OCI-LY7 (cell line): ENCODE results near the gene UBE3D. TPM values are rescaled to one million over a fixed set of nuclear protein-coding genes. Genes with fewer than 3 reads are reported as not detected.

Source experiments
- BruUV-seq: library from RNA; stranded (reverse); fragments of 400-500 nt; replicated peaks from 2 replicates; lab custom pipeline; 2021; lab: Mats Ljungman, UMichigan
- CTCF ChIA-PET: fragments of 300-600 bp; sonication (Branson Sonifier 250); formaldehyde crosslinking; loops from one replicate; lab custom pipeline; 2022; ENCODE audit warnings: antibody characterized with exemption; ENCODE audit not compliant: unreplicated experiment; lab: Charles Lee
- POLR2A ChIA-PET: fragments of 300-600 bp; sonication (Branson Sonifier 250); formaldehyde crosslinking; loops from one replicate; lab custom pipeline; 2022; ENCODE audit warnings: antibody characterized with exemption; lab: Charles Lee
- DNase-seq: peaks from one replicate; pipeline ENCODE4 v3.0.0-alpha.2; 2015; ENCODE audit warnings: low spot score
- H2AFZ ChIP-seq: fragments of 200-600 bp; sonication (generic), shearing (Covaris generic); 2 replicates; pipeline ENCODE4 v1.6.1; 2014; ENCODE audit warnings: mild to moderate bottlenecking, antibody characterized with exemption, low read length, moderate library complexity
- H3K27ac ChIP-seq: fragments of 200-600 bp; sonication (generic); 2 replicates; pipeline ENCODE4 v1.5.1; 2014; ENCODE audit warnings: mixed run types, low read depth, mild to moderate bottlenecking, moderate library complexity, low read length, inconsistent platforms; ENCODE audit not compliant: poor library complexity, severe bottlenecking
- H3K36me3 ChIP-seq: fragments of 200-600 bp; sonication (generic); 2 replicates; pipeline ENCODE4 v1.6.1; 2014; ENCODE audit warnings: mild to moderate bottlenecking, antibody characterized with exemption, low read length, moderate library complexity, mixed read lengths; ENCODE audit not compliant: insufficient read depth
- H3K4me1 ChIP-seq: fragments of 200-600 bp; sonication (generic); 2 replicates; pipeline ENCODE4 v1.5.1; 2014; ENCODE audit warnings: mild to moderate bottlenecking, low read length; ENCODE audit not compliant: insufficient read depth, poor library complexity, severe bottlenecking
- H3K4me2 ChIP-seq: fragments of 200-600 bp; sonication (generic); 2 replicates; pipeline ENCODE4 v1.6.1; 2014; ENCODE audit warnings: mild to moderate bottlenecking, low read length
- H3K4me3 ChIP-seq: fragments of 200-600 bp; sonication (generic); 2 replicates; pipeline ENCODE4 v1.5.1; 2014; ENCODE audit warnings: mild to moderate bottlenecking, low read depth, low read length; ENCODE audit not compliant: poor library complexity, severe bottlenecking
- H3K79me2 ChIP-seq: fragments of 200-600 bp; sonication (generic); 2 replicates; pipeline ENCODE4 v1.6.1; 2016; ENCODE audit warnings: low read depth, mild to moderate bottlenecking, low read length, moderate library complexity, mixed read lengths; ENCODE audit not compliant: insufficient read depth
- H3K9me2 ChIP-seq: fragments of 200-600 bp; sonication (generic); 2 replicates; pipeline ENCODE4 v1.6.1; 2016; ENCODE audit warnings: mild to moderate bottlenecking, low read length, mixed read lengths; ENCODE audit not compliant: insufficient read depth
- H3K9me3 ChIP-seq: fragments of 200-600 bp; sonication (generic); 2 replicates; pipeline ENCODE4 v1.6.1; 2014; ENCODE audit warnings: mild to moderate bottlenecking, mixed run types, low read length, mixed read lengths
- H4K20me1 ChIP-seq: fragments of 200-600 bp; sonication (generic); 2 replicates; pipeline ENCODE4 v1.6.1; 2014; ENCODE audit warnings: mild to moderate bottlenecking, antibody characterized with exemption, low read length, moderate library complexity, mixed read lengths; ENCODE audit not compliant: insufficient read depth
- EZH2phosphoT487 ChIP-seq: fragments of 200-600 bp; sonication (generic); IDR thresholded peaks from 2 replicates; pipeline ENCODE4 v1.6.1; 2018; ENCODE audit warnings: low read depth, borderline replicate concordance, mild to moderate bottlenecking, mixed run types, antibody characterized with exemption, low read length, moderate library complexity, mixed read lengths
- intact Hi-C: fragments of 100-400 bp; cut with micrococcal nuclease; formaldehyde crosslinking; loops from one replicate; pipeline ENCODE4 v1.10.0; 2022; ENCODE audit not compliant: unreplicated experiment
- total RNA-seq, 2 experiments: library from RNA; depleted of rRNA in 1 of 2; stranded (reverse); fragments of >200 nt in 1 of 2; shearing (Covaris generic) in 1 of 2; gene quantifications; 2 replicates each; pipeline ENCODE4 v1.2.3, GENCODE V29; 2014 to 2022
- TF ChIP-seq, protein P1 (sequence below): fragments of 200-600 bp; sonication (generic); conservative IDR thresholded peaks from 2 replicates; pipeline ENCODE4 v1.5.1; 2014; ENCODE audit warnings: mild to moderate bottlenecking, antibody characterized with exemption, low read length, moderate library complexity, mixed read lengths

Gene UBE3D
- total RNA-seq, 2 experiments from 2014 or later: 11.0 to 15.1 TPM

- Histone ChIP-seq H3K36me3 (peaks cover 61% of the 10 kb centered on the region; the same call in 1 of the 2 replicates), H3K27ac (no peak overlapping the region), H3K79me2 (no peaks in the 10 kb centered on the region), H2AFZ (no peak overlapping the region), H3K4me2 (no peak overlapping the region), H3K9me2 (no peaks in the 10 kb centered on the region), H3K9me3 (no peaks in the 10 kb centered on the region), H3K4me3 (no peak overlapping the region), H3K4me1 (peaks cover 7% of the 10 kb centered on the region), H4K20me1 (no peaks in the 10 kb centered on the region; the same call in 1 of the 2 replicates)
- POLR2A ChIA-PET: interaction anchor here (0.5 to 0.8 kb wide), 3 partner anchors 12 to 792 kb away, joined by 3 to 5 read pairs (median 3); partner anchors contain the start of gene UBE3D
- intact Hi-C loops: no loop called here
- TF ChIP-seq EZH2phosphoT487: no peak
- TF ChIP-seq, protein P1, sequence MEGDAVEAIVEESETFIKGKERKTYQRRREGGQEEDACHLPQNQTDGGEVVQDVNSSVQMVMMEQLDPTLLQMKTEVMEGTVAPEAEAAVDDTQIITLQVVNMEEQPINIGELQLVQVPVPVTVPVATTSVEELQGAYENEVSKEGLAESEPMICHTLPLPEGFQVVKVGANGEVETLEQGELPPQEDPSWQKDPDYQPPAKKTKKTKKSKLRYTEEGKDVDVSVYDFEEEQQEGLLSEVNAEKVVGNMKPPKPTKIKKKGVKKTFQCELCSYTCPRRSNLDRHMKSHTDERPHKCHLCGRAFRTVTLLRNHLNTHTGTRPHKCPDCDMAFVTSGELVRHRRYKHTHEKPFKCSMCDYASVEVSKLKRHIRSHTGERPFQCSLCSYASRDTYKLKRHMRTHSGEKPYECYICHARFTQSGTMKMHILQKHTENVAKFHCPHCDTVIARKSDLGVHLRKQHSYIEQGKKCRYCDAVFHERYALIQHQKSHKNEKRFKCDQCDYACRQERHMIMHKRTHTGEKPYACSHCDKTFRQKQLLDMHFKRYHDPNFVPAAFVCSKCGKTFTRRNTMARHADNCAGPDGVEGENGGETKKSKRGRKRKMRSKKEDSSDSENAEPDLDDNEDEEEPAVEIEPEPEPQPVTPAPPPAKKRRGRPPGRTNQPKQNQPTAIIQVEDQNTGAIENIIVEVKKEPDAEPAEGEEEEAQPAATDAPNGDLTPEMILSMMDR: no peak
- no peak for DNase-seq
- BruUV-seq: no TSS peak
- CTCF ChIA-PET: no interaction called here
These were observed 12.0 kb downstream of the UBE3D start for GRCh38 chr6:83053678-83054077.

DNA sequence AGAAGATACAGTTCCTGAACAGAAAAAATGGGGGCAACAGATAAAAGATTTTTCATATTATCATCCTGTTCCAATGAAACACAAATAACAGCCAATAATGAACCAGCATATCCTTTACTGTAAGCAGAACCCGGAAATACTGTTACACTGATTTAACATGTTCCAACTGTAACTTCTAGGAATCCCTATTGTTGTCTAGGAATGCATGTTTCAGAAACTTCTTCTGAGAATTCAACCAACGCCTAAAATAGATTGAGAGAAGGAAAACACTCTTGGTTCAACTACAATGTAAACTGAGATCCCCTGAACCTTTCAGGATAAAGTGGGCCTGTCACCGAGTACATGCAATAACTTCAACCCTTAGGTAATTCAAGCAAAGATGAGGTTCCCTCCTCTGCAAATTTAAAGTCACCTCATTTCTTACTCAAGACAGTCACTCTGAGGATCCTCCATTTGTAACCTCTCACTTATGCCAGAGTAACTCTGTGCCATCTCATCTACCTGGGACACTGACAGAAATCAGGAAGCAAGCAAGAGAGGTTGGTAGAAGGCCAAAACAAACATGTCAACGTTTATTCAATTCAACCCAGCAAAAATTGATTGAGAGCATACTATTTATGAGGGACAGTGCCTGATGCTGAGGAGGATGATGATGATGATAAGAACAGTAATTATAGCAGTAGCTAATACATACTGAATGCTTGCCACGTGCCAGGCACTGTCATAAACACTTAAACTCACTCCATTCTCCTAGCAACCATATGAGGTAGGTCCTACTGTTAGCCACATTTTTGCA is 14.1 kb downstream of the UBE3D start:
- H3K79me2 ChIP-seq: no peaks in the 10 kb centered on the region
- no peaks in the 10 kb centered on the region for H3K9me3 ChIP-seq
- no peak overlapping the region for H3K4me2 ChIP-seq
- intact Hi-C loops: no loop called here
- DNase-seq: no peak
- no peaks in the 10 kb centered on the region for H4K20me1 ChIP-seq
- H3K36me3 ChIP-seq: peaks cover 47% of the 10 kb centered on the region; the same call in 1 of the 2 replicates
- no peaks in the 10 kb centered on the region for H3K4me1 ChIP-seq
- H3K27ac ChIP-seq: no peak overlapping the region
- H3K4me3 ChIP-seq: no peak overlapping the region
- ChIA-PET POLR2A (no interaction called here), CTCF (no interaction called here)
- no TSS peak for BruUV-seq
- no peaks in the 10 kb centered on the region for H3K9me2 ChIP-seq
- no peak overlapping the region for H2AFZ ChIP-seq
- TF ChIP-seq EZH2phosphoT487: no peak
- TF ChIP-seq, protein P1: no peak
